ENCODE measurements around the gene NME7. TPM values are rescaled to one million over a fixed set of nuclear protein-coding genes. Genes with fewer than 3 reads are reported as not detected.

Gene NME7
- total RNA-seq, 1 experiment from 2014 or later: 9.0 TPM

- H3K27me3 Mint-ChIP-seq (ENCODE audit: insufficient read depth, unreplicated experiment): no peaks in the 10 kb centered on the region
- H3K9me3 Mint-ChIP-seq (ENCODE audit: unreplicated experiment): no peaks in the 10 kb centered on the region
- peak overlapping the region; percentile 19 for H3K27ac Mint-ChIP-seq (ENCODE audit: unreplicated experiment)
- peaks cover 38% of the 10 kb centered on the region for H3K4me1 Mint-ChIP-seq (ENCODE audit: low read depth, unreplicated experiment)
- Histone ChIP-seq H3K4me3 (ENCODE audit: low read depth, low read length) (no peak overlapping the region), H3K9me3 (no peaks in the 10 kb centered on the region), H3K36me3 (ENCODE audit: control insufficient read depth, insufficient read depth, low read length) (peaks cover 15% of the 10 kb centered on the region), H3K4me1 (peaks cover 31% of the 10 kb centered on the region), H3K27me3 (replicated peaks; ENCODE audit: control insufficient read depth, insufficient read depth, low read length) (no peaks in the 10 kb centered on the region)
- TF ChIP-seq, protein P1, sequence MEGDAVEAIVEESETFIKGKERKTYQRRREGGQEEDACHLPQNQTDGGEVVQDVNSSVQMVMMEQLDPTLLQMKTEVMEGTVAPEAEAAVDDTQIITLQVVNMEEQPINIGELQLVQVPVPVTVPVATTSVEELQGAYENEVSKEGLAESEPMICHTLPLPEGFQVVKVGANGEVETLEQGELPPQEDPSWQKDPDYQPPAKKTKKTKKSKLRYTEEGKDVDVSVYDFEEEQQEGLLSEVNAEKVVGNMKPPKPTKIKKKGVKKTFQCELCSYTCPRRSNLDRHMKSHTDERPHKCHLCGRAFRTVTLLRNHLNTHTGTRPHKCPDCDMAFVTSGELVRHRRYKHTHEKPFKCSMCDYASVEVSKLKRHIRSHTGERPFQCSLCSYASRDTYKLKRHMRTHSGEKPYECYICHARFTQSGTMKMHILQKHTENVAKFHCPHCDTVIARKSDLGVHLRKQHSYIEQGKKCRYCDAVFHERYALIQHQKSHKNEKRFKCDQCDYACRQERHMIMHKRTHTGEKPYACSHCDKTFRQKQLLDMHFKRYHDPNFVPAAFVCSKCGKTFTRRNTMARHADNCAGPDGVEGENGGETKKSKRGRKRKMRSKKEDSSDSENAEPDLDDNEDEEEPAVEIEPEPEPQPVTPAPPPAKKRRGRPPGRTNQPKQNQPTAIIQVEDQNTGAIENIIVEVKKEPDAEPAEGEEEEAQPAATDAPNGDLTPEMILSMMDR (IDR thresholded peaks at IDR 0.05; ENCODE audit: insufficient read depth in 1 of 2, low read depth in 1 of 2, low read length in 1 of 2, severe bottlenecking in 1 of 2, unreplicated experiment in 1 of 2): no peak
- CTCF ChIA-PET: no interaction called here
- POLR2A ChIA-PET: no interaction called here
- intact Hi-C loops (cut with micrococcal nuclease; ENCODE audit: unreplicated experiment): no loop called here
- no TSS peak for BruUV-seq (replicated peaks)
- H3K4me3 Mint-ChIP-seq (ENCODE audit: unreplicated experiment): peak overlapping the region; percentile 11
- peaks cover 99% of the 10 kb centered on the region for H3K36me3 Mint-ChIP-seq (ENCODE audit: insufficient read depth, unreplicated experiment)
- DNase-seq: peak in 1 of 2 experiments; percentile 48
Observed at GRCh38 chr1:169124459-169124858, 243.1 kb downstream of the NME7 start.

- Mint-ChIP-seq H3K9me3 (ENCODE audit: unreplicated experiment) (no peaks in the 10 kb centered on the region), H3K27me3 (ENCODE audit: insufficient read depth, unreplicated experiment) (no peaks in the 10 kb centered on the region), H3K36me3 (ENCODE audit: insufficient read depth, unreplicated experiment) (peaks cover 99% of the 10 kb centered on the region), H3K4me1 (ENCODE audit: low read depth, unreplicated experiment) (peaks cover 47% of the 10 kb centered on the region), H3K4me3 (ENCODE audit: unreplicated experiment) (no peak overlapping the region), H3K27ac (ENCODE audit: unreplicated experiment) (peak overlapping the region; percentile 44)
- no peak overlapping the region for H3K4me3 ChIP-seq (ENCODE audit: low read depth, low read length)
- ChIA-PET CTCF (no interaction called here), POLR2A (no interaction called here)
- TF ChIP-seq, protein P1 (IDR thresholded peaks at IDR 0.05; ENCODE audit: insufficient read depth in 1 of 2, low read depth in 1 of 2, low read length in 1 of 2, severe bottlenecking in 1 of 2, unreplicated experiment in 1 of 2): no peak
- H3K36me3 ChIP-seq (ENCODE audit: control insufficient read depth, insufficient read depth, low read length): peaks cover 13% of the 10 kb centered on the region
- H3K4me1 ChIP-seq: peaks cover 46% of the 10 kb centered on the region
- no peaks in the 10 kb centered on the region for H3K27me3 ChIP-seq (replicated peaks; ENCODE audit: control insufficient read depth, insufficient read depth, low read length)
- intact Hi-C loops (cut with micrococcal nuclease; ENCODE audit: unreplicated experiment): no loop called here
- H3K9me3 ChIP-seq: no peaks in the 10 kb centered on the region
- DNase-seq: no peak
- BruUV-seq (replicated peaks): no TSS peak
Observed at GRCh38 chr1:169122976-169123375, 244.6 kb downstream of the NME7 start.

DNA sequence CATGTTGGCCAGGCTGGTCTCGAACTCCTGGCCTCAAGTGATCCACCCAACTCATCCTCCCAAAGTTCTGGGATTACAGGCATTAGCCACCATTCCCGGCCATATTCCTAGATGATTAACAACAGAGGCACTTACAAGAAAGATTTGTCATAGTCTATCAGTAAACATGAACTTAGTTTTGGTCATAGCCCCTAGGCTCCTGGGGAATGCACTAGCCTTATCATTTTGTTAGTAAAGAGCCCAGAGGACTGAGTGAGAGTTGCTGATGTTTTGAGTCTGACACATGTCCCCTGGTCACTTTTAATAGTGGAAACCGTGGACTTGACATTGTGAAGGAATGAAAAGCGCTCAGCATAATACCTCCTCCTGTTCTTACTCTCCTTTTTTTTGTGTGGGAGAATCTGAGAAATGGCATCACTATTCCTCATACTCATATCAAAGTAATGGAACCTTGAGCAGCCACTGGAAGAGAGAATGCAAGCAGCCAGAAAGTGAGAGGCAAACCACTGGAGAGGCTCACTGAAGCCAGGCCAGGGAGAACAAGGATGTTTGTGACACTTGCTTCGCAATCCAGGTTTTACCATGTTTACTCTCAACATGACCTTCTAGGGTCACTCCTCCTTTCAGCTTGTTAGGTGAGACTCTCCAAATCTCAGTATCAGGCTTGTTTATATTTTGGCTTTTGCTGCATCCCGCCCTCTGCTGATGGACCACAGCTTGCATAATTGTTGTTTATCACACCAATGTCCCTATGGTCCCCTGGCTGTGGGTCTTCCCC lies 246.3 kb downstream of the NME7 start:
- TF ChIP-seq, protein P1 (IDR thresholded peaks at IDR 0.05; ENCODE audit: insufficient read depth in 1 of 2, low read depth in 1 of 2, low read length in 1 of 2, severe bottlenecking in 1 of 2, unreplicated experiment in 1 of 2): no peak
- no TSS peak for BruUV-seq (replicated peaks)
- intact Hi-C loops (cut with micrococcal nuclease; ENCODE audit: unreplicated experiment): no loop called here
- H3K9me3 Mint-ChIP-seq (ENCODE audit: unreplicated experiment): no peaks in the 10 kb centered on the region
- no peaks in the 10 kb centered on the region for H3K27me3 Mint-ChIP-seq (ENCODE audit: insufficient read depth, unreplicated experiment)
- POLR2A ChIA-PET: no interaction called here
- peak overlapping the region; percentile 26 for H3K4me3 Mint-ChIP-seq (ENCODE audit: unreplicated experiment)
- Histone ChIP-seq H3K27me3 (replicated peaks; ENCODE audit: control insufficient read depth, insufficient read depth, low read length) (no peaks in the 10 kb centered on the region), H3K9me3 (no peaks in the 10 kb centered on the region), H3K36me3 (ENCODE audit: control insufficient read depth, insufficient read depth, low read length) (peaks cover 14% of the 10 kb centered on the region), H3K4me1 (peaks cover 55% of the 10 kb centered on the region), H3K4me3 (ENCODE audit: low read depth, low read length) (no peak overlapping the region)
- DNase-seq: no peak
- CTCF ChIA-PET: no interaction called here
- H3K4me1 Mint-ChIP-seq (ENCODE audit: low read depth, unreplicated experiment): peaks cover 64% of the 10 kb centered on the region
- peak overlapping the region; percentile 26 for H3K27ac Mint-ChIP-seq (ENCODE audit: unreplicated experiment)
- peaks cover 99% of the 10 kb centered on the region for H3K36me3 Mint-ChIP-seq (ENCODE audit: insufficient read depth, unreplicated experiment)
